ENCODE measurements around the gene PCNX3.
A peak's percentile ranks its signal among the peaks of the same experiment; 100 is the strongest.
"Not testable (repeated sequence)": the region's sequence is repeated elsewhere in the genome, so short reads cannot be mapped to it uniquely, and the experiment has no call there.

The PCNX3 gene

GRCh38 chr11:65655570-65656332 is 40.2 kb downstream of the PCNX3 start:
- DNase-seq (ENCODE audit: low spot score): no peak

GRCh38 chr11:65657426-65657825 is 41.9 kb downstream of the PCNX3 start:
- no peak for DNase-seq (ENCODE audit: low spot score)

- no peak for DNase-seq (ENCODE audit: low spot score)
Observed at GRCh38 chr11:65658174-65659021, 42.8 kb downstream of the PCNX3 start.

GRCh38 chr11:65660038-65660437 is 44.5 kb downstream of the PCNX3 start:
- no peak for DNase-seq (ENCODE audit: low spot score)

GRCh38 chr11:65660908-65661307 is 45.3 kb downstream of the PCNX3 start:
- DNase-seq (ENCODE audit: low spot score): not testable (repeated sequence)

GRCh38 chr11:65661599-65662246 is 46.1 kb downstream of the PCNX3 start:
- no peak for DNase-seq (ENCODE audit: low spot score)

GRCh38 chr11:65662247-65662798 is 46.7 kb downstream of the PCNX3 start:
- DNase-seq (ENCODE audit: low spot score): no peak

- peak; percentile 79 for DNase-seq (ENCODE audit: low spot score)
Observed at GRCh38 chr11:65662799-65663638, 47.4 kb downstream of the PCNX3 start, which contains the start of gene RELA. Gene RELA (minus strand): TSS chr11:65662916. CDS start chr11:65662832, 84 bp downstream.

- no peak for DNase-seq (ENCODE audit: low spot score)
Observed at GRCh38 chr11:65663639-65664200, 48.1 kb downstream of the PCNX3 start.

GRCh38 chr11:65672180-65672860 is 56.7 kb downstream of the PCNX3 start:
- no peak for DNase-seq (ENCODE audit: low spot score)

- no peak for DNase-seq (ENCODE audit: low spot score)
Observed at GRCh38 chr11:65672982-65673381, 57.4 kb downstream of the PCNX3 start.

- no peak for DNase-seq (ENCODE audit: low spot score)
Observed at GRCh38 chr11:65680192-65680743, 64.7 kb downstream of the PCNX3 start.

- not testable (repeated sequence) for DNase-seq (ENCODE audit: low spot score)
Observed at GRCh38 chr11:65683480-65683879, 67.9 kb downstream of the PCNX3 start.

- no peak for DNase-seq (ENCODE audit: low spot score)
Observed at GRCh38 chr11:65685981-65686380, 70.4 kb downstream of the PCNX3 start.

All from HuH-7 (cell line).